ENCODE data around the gene DAW1. TPM values are rescaled to one million over a fixed set of nuclear protein-coding genes. Genes with fewer than 3 reads are reported as not detected.

DAW1 gene
- total RNA-seq, 1 donor from 2014 or later = 0.86 TPM

GRCh38 chr2:227864161-227864756, 7.2 kb upstream of the DAW1 start:
- Histone ChIP-seq H3K36me3 (ENCODE audit: insufficient read depth, low read length) (no peaks in the 10 kb centered on the region), H2AFZ (ENCODE audit: low read depth, low read length) (no peak overlapping the region), H4K20me1 (ENCODE audit: insufficient read depth, low read length) (no peaks in the 10 kb centered on the region), H3K79me2 (ENCODE audit: insufficient read depth, low read length) (no peaks in the 10 kb centered on the region), H3K4me3 (ENCODE audit: insufficient read depth, low read depth, low read length) (no peak overlapping the region), H3K27ac (ENCODE audit: low read depth, low read length) (no peak overlapping the region), H3K9me3 (ENCODE audit: insufficient read depth, low read depth, low read length) (no peaks in the 10 kb centered on the region), H3K27me3 (ENCODE audit: insufficient read depth, low read length) (no peaks in the 10 kb centered on the region), H3K4me2 (ENCODE audit: low read length) (no peak overlapping the region), H3K4me1 (ENCODE audit: insufficient read depth, low read length) (peaks cover 17% of the 10 kb centered on the region), H3K9ac (ENCODE audit: low read length) (no peak overlapping the region)
- Mint-ChIP-seq H3K4me3 (ENCODE audit: unreplicated experiment) (no peak overlapping the region), H3K9me3 (ENCODE audit: unreplicated experiment) (no peaks in the 10 kb centered on the region), H3K36me3 (ENCODE audit: low read depth, unreplicated experiment) (no peaks in the 10 kb centered on the region), H3K27ac (ENCODE audit: unreplicated experiment) (peak overlapping the region; percentile 3), H3K27me3 (ENCODE audit: low read depth, unreplicated experiment) (no peaks in the 10 kb centered on the region), H3K4me1 (ENCODE audit: low read depth, unreplicated experiment) (peaks cover 23% of the 10 kb centered on the region)
- DNase-seq (ENCODE audit: low read depth) (peak; percentile 55), FAIRE-seq (no peak)
- TF ChIP-seq CTCF (IDR thresholded peaks at IDR 0.05; ENCODE audit: insufficient read depth, low read depth, low read length) (no peak), EZH2 (IDR thresholded peaks at IDR 0.05; ENCODE audit: insufficient read depth, low read length) (no peak)

GRCh38 chr2:227865291-227865690, 6.1 kb upstream of the DAW1 start:
- Mint-ChIP-seq H3K36me3 (ENCODE audit: low read depth, unreplicated experiment) (no peaks in the 10 kb centered on the region), H3K9me3 (ENCODE audit: unreplicated experiment) (no peaks in the 10 kb centered on the region), H3K27me3 (ENCODE audit: low read depth, unreplicated experiment) (no peaks in the 10 kb centered on the region), H3K4me1 (ENCODE audit: low read depth, unreplicated experiment) (peaks cover 25% of the 10 kb centered on the region), H3K27ac (ENCODE audit: unreplicated experiment) (no peak overlapping the region), H3K4me3 (ENCODE audit: unreplicated experiment) (no peak overlapping the region)
- no peaks in the 10 kb centered on the region for H3K9me3 ChIP-seq (ENCODE audit: insufficient read depth, low read depth, low read length)
- H4K20me1 ChIP-seq (ENCODE audit: insufficient read depth, low read length) = no peaks in the 10 kb centered on the region
- H3K27me3 ChIP-seq (ENCODE audit: insufficient read depth, low read length) = no peaks in the 10 kb centered on the region
- FAIRE-seq = no peak
- no peak overlapping the region for H3K4me2 ChIP-seq (ENCODE audit: low read length)
- no peak overlapping the region for H3K27ac ChIP-seq (ENCODE audit: low read depth, low read length)
- no peak overlapping the region for H3K4me3 ChIP-seq (ENCODE audit: insufficient read depth, low read depth, low read length)
- no peak overlapping the region for H2AFZ ChIP-seq (ENCODE audit: low read depth, low read length)
- peaks cover 22% of the 10 kb centered on the region for H3K4me1 ChIP-seq (ENCODE audit: insufficient read depth, low read length)
- H3K36me3 ChIP-seq (ENCODE audit: insufficient read depth, low read length) = no peaks in the 10 kb centered on the region
- no peak overlapping the region for H3K9ac ChIP-seq (ENCODE audit: low read length)
- no peak for DNase-seq (ENCODE audit: low read depth)
- TF ChIP-seq CTCF (IDR thresholded peaks at IDR 0.05; ENCODE audit: insufficient read depth, low read depth, low read length) (no peak), EZH2 (IDR thresholded peaks at IDR 0.05; ENCODE audit: insufficient read depth, low read length) (no peak)
- H3K79me2 ChIP-seq (ENCODE audit: insufficient read depth, low read length) = no peaks in the 10 kb centered on the region

GRCh38 chr2:227867386-227867785, 4.0 kb upstream of the DAW1 start:
- Histone ChIP-seq H3K36me3 (ENCODE audit: insufficient read depth, low read length) (no peaks in the 10 kb centered on the region), H2AFZ (ENCODE audit: low read depth, low read length) (no peak overlapping the region), H3K9ac (ENCODE audit: low read length) (no peak overlapping the region), H3K27me3 (ENCODE audit: insufficient read depth, low read length) (no peaks in the 10 kb centered on the region), H3K4me3 (ENCODE audit: insufficient read depth, low read depth, low read length) (no peak overlapping the region), H4K20me1 (ENCODE audit: insufficient read depth, low read length) (no peaks in the 10 kb centered on the region), H3K4me2 (ENCODE audit: low read length) (no peak overlapping the region), H3K27ac (ENCODE audit: low read depth, low read length) (no peak overlapping the region), H3K9me3 (ENCODE audit: insufficient read depth, low read depth, low read length) (no peaks in the 10 kb centered on the region), H3K4me1 (ENCODE audit: insufficient read depth, low read length) (peaks cover 35% of the 10 kb centered on the region), H3K79me2 (ENCODE audit: insufficient read depth, low read length) (no peaks in the 10 kb centered on the region)
- Mint-ChIP-seq H3K36me3 (ENCODE audit: low read depth, unreplicated experiment) (no peaks in the 10 kb centered on the region), H3K4me1 (ENCODE audit: low read depth, unreplicated experiment) (peaks cover 28% of the 10 kb centered on the region), H3K4me3 (ENCODE audit: unreplicated experiment) (no peak overlapping the region), H3K27me3 (ENCODE audit: low read depth, unreplicated experiment) (no peaks in the 10 kb centered on the region), H3K27ac (ENCODE audit: unreplicated experiment) (no peak overlapping the region), H3K9me3 (ENCODE audit: unreplicated experiment) (no peaks in the 10 kb centered on the region)
- FAIRE-seq (no peak), DNase-seq (ENCODE audit: low read depth) (no peak)
- no peak for TF ChIP-seq EZH2 (IDR thresholded peaks at IDR 0.05; ENCODE audit: insufficient read depth, low read length)
- no peak for TF ChIP-seq CTCF (IDR thresholded peaks at IDR 0.05; ENCODE audit: insufficient read depth, low read depth, low read length)
